K562 (cell line): Measurements from ENCODE around the gene LTB4R2. TPM values are rescaled to one million over a fixed set of nuclear protein-coding genes. Genes with fewer than 3 reads are reported as not detected.

Experiments
- ATAC-seq: fragments of 200-7000 bp; cut with Tn5 transposase; 3 replicates; pipeline ENCODE4 v1.9.1; 2020; ENCODE audit warnings: moderate library complexity
- BruUV-seq: library from RNA; stranded (reverse); fragments of 400-500 nt; replicated peaks from 2 replicates; lab custom pipeline; 2021; lab: Mats Ljungman, UMichigan
- CTCF ChIA-PET: fragments of 300-600 bp; formaldehyde crosslinking; extraction: SDS; loops from one replicate; lab custom pipeline; 2021; ENCODE audit warnings: low intra/inter-chr PET ratio; lab: Yijun Ruan, JAX
- POLR2A ChIA-PET: fragments of 300-600, 350-650 bp; sonication (Branson Sonifier 250); formaldehyde crosslinking; extraction: SDS; loops from one replicate; lab custom pipeline; 2021; ENCODE audit warnings: antibody characterized with exemption, inconsistent platforms; lab: Yijun Ruan, JAX
- DNase-seq, 4 experiments: peaks; one replicate each; pipeline versions ENCODE4 v3.0.0 to v3.0.0-alpha.2; 2011 to 2018; ENCODE audit warnings: low spot score in 3 of 4, mixed read lengths in 3 of 4; ENCODE audit errors: extremely low read depth in 1 of 4
- FAIRE-seq: peaks from 2 replicates; lab custom pipeline; 2011; peaks lifted over from hg19 to GRCh38; lab: Jason Lieb, UNC
- H2AFZ ChIP-seq: 2 replicates; pipeline ENCODE4 v1.6.0; 2011; ENCODE audit warnings: low read depth, low read length, control low read depth, inconsistent platforms
- H3K27ac ChIP-seq: fragments of 200-600 bp; 3 replicates; pipeline ENCODE4 v1.8.0; 2011; ENCODE audit warnings: low read depth, mild to moderate bottlenecking, control low read depth, inconsistent platforms, low read length, moderate library complexity, mixed read lengths; ENCODE audit errors: extremely low read depth
- H3K27me3 ChIP-seq, 2 experiments: fragments of 300-600 bp in 1 of 2; 2 replicates in 1 of 2; 3 replicates in 1 of 2; pipeline versions ENCODE4 v1.6.0 to v1.8.0; 2011; ENCODE audit warnings: inconsistent platforms in 2 of 2, low read length in 2 of 2, mild to moderate bottlenecking in 1 of 2, mixed read lengths in 1 of 2, moderate library complexity in 1 of 2; ENCODE audit not compliant: control insufficient read depth in 2 of 2, insufficient read depth in 2 of 2
- H3K36me3 ChIP-seq: fragments of 300-600 bp; 3 replicates; pipeline ENCODE4 v1.8.0; 2011; ENCODE audit warnings: mild to moderate bottlenecking, low read length, inconsistent platforms; ENCODE audit not compliant: control insufficient read depth, insufficient read depth
- H3K4me1 ChIP-seq, 2 experiments: fragments of 200-600 bp in 1 of 2; replicated peaks in 1 of 2; 2 replicates in 1 of 2; 3 replicates in 1 of 2; pipeline versions ENCODE4 v1.5.1 to v1.8.0; 2011; ENCODE audit warnings: inconsistent platforms in 2 of 2, low read length in 2 of 2, mild to moderate bottlenecking in 1 of 2, mixed read lengths in 1 of 2, moderate library complexity in 1 of 2; ENCODE audit not compliant: control insufficient read depth in 2 of 2, insufficient read depth in 2 of 2
- H3K4me2 ChIP-seq: 2 replicates; pipeline ENCODE4 v1.6.1; 2011; ENCODE audit warnings: low read length, control low read depth, inconsistent platforms, mixed read lengths; ENCODE audit not compliant: insufficient read depth
- H3K4me3 ChIP-seq: fragments of 200-600 bp; sonication (generic), shearing (Covaris generic); 2 replicates; pipeline ENCODE4 v1.5.1; 2016; ENCODE audit warnings: control low read depth, inconsistent platforms
- H3K79me2 ChIP-seq: fragments of 200-600 bp; 3 replicates; pipeline ENCODE4 v1.8.0; 2011; ENCODE audit warnings: low read length, inconsistent platforms; ENCODE audit not compliant: control insufficient read depth, insufficient read depth
- H3K9ac ChIP-seq, 2 experiments: 2 replicates each; pipeline versions ENCODE4 v1.6.0 to v1.6.1; 2011; ENCODE audit warnings: low read depth in 2 of 2, low read length in 2 of 2, control low read depth in 1 of 2, inconsistent platforms in 1 of 2, mild to moderate bottlenecking in 1 of 2, mixed read lengths in 1 of 2; ENCODE audit not compliant: insufficient read depth in 1 of 2
- H3K9me1 ChIP-seq: one replicate; pipeline ENCODE4 v1.6.0; 2011; ENCODE audit warnings: inconsistent platforms, mild to moderate bottlenecking, low read length, moderate library complexity; ENCODE audit not compliant: control insufficient read depth, insufficient read depth
- H3K9me3 ChIP-seq: replicated peaks from 2 replicates; pipeline ENCODE4 v1.5.1; 2011; ENCODE audit warnings: low read depth, low read length, inconsistent platforms; ENCODE audit not compliant: control insufficient read depth, insufficient read depth
- H4K20me1 ChIP-seq: replicated peaks from 2 replicates; pipeline ENCODE4 v1.6.1; 2011; ENCODE audit warnings: low read length, inconsistent platforms, mixed read lengths; ENCODE audit not compliant: control insufficient read depth, insufficient read depth
- KAT7 ChIP-seq: sonication (generic); formaldehyde crosslinking; IDR thresholded peaks from 2 replicates; pipeline ENCODE4 v1.8.0; 2022; ENCODE audit warnings: missing genetic modification reagents, mild to moderate bottlenecking, borderline replicate concordance
- PRDM10 ChIP-seq: fragments of 450-650 bp; IDR thresholded peaks from 2 replicates; pipeline ENCODE4 v1.6.1; 2018; ENCODE audit not compliant: partially characterized antibody
- WGBS: fragments of 100-300 bp; shearing (Covaris generic); methylation state at CpG from one replicate; pipeline ENCODE4 v1.1.6; 2016; ENCODE audit warnings: low coverage, mixed read lengths; ENCODE audit not compliant: insufficient coverage; ENCODE audit errors: missing lambda C conversion rate; 5-methylcytosine and 5-hydroxymethylcytosine counted together
- in situ Hi-C: fragments of 300-500 bp; cut with MboI; formaldehyde crosslinking; loops from 4 replicates; pipeline ENCODE4 v1.15.0; 2018; ENCODE audit warnings: inconsistent platforms, mixed read lengths
- intact Hi-C: fragments of 100-400 bp; cut with micrococcal nuclease; formaldehyde crosslinking; loops from 2 replicates; pipeline ENCODE4 v1.14.2; 2022
- polyA plus RNA-seq, 8 experiments: library from polyadenylated mRNA; depleted of rRNA in 4 of 8; stranded (reverse) in 5 of 8; unstranded in 3 of 8; fragments of >200 nt; fragmentation: Nextera tagmentation in 2 of 8; fragmentation: Illumina TruSeq in 1 of 8; extraction: Ambion mirVana in 2 of 8; extraction: Trizol in 1 of 8; gene quantifications; 2 replicates each; pipeline versions ENCODE4 v1.2.1 to v1.2.3, GENCODE V29; 2011 to 2014; ENCODE audit warnings: inconsistent platforms in 1 of 8, missing spikeins in 1 of 8
- total RNA-seq, 7 experiments: library from RNA; depleted of rRNA in 6 of 7; stranded (reverse); fragments of >200 nt in 6 of 7; fragmentation: Illumina TruSeq in 2 of 7; extraction: Trizol in 2 of 7; gene quantifications; 2 replicates each; pipeline versions ENCODE4 v1.2.1 to v1.2.3, GENCODE V29; 2011 to 2021; ENCODE audit warnings: low replicate concordance in 1 of 7

LTB4R2 gene
- total and polyA plus RNA-seq, 9 of the 15 experiments (the other 6 are each of a cell fraction or from before 2014, with no cell fraction given) = 0.03 to 11.6 (median 2.8) TPM; not detected in 1

DNA sequence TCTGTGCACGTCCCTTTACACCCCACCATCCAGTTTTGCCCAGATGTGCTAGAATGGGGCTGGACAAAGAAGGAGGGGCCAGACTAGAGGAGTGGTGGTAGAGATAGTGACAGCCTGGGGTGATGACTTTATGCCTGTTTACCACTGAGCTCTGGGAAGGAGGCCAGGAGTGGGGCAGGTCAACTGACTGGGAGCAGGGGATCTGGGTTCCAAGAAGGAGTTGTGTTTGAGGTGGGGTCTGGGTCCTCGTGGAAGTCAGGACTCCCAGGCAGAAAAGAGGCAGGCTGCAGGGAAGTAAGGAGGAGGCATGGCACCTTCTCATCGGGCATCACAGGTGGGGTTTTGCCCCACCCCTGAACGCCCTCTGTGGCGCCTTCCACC lies 315 bp downstream of the LTB4R2 start:
- H3K9me3 ChIP-seq = no peaks in the 10 kb centered on the region
- H3K4me1 ChIP-seq = peaks cover 4 to 6% of the 10 kb centered on the region in 2 experiments; a peak in 4 of 5 replicates
- WGBS = 93% methylated on average over 3 of the region's 5 CpGs
- intact Hi-C loops = no loop called here
- no peak for ATAC-seq
- BruUV-seq = no TSS peak
- H3K9ac ChIP-seq = no peak overlapping the region
- ChIA-PET CTCF (no interaction called here), POLR2A (no interaction called here)
- DNase-seq = no peak
- no peak overlapping the region for H3K4me2 ChIP-seq
- no peaks in the 10 kb centered on the region for H3K9me1 ChIP-seq
- FAIRE-seq = no peak
- in situ Hi-C loops = no loop called here
- no peak overlapping the region for H2AFZ ChIP-seq
- H3K27me3 ChIP-seq = no peaks in the 10 kb centered on the region
- no peaks in the 10 kb centered on the region for H3K79me2 ChIP-seq
- no peak overlapping the region for H3K27ac ChIP-seq
- peaks cover 46% of the 10 kb centered on the region; the same call in 2 of the 3 replicates for H3K36me3 ChIP-seq
- H3K4me3 ChIP-seq = no peak overlapping the region
- TF ChIP-seq KAT7 (CRISPR knock-in tag) = no peak
- TF ChIP-seq PRDM10 = peak; percentile 35
- no peaks in the 10 kb centered on the region for H4K20me1 ChIP-seq
